ENCODE measurements around the gene KIAA1217.
"Not testable (repeated sequence)": the region's sequence is repeated elsewhere in the genome, so short reads cannot be mapped to it uniquely, and the experiment has no call there.

KIAA1217 gene

GRCh38 chr10:24479806-24480205 is 270.9 kb downstream of the KIAA1217 start:
- H2BK120ac ChIP-seq (ENCODE audit: insufficient read depth, low read length, poor library complexity) = no peak overlapping the region
- H3K79me2 ChIP-seq (ENCODE audit: control insufficient read depth, insufficient read depth, low read length, poor library complexity) = no peaks in the 10 kb centered on the region
- peaks cover 2% of the 10 kb centered on the region for H3K79me1 ChIP-seq (ENCODE audit: low read length)
- WGBS (ENCODE audit: extremely low coverage, insufficient coverage, insufficient read length) = no CpG with 5 or more reads among the region's 4 CpGs
- H2BK12ac ChIP-seq (ENCODE audit: low read length) = no peak overlapping the region
- no peak overlapping the region for H4K8ac ChIP-seq (ENCODE audit: low read depth, low read length)
- no peak overlapping the region for H3K9ac ChIP-seq (ENCODE audit: low read length)
- no peak overlapping the region for H3K4me3 ChIP-seq (ENCODE audit: low read depth, low read length)
- no peak for DNase-seq
- H4K12ac ChIP-seq (ENCODE audit: low read depth, low read length) = no peak overlapping the region
- no peak overlapping the region for H3K4ac ChIP-seq (ENCODE audit: low read depth, low read length)
- H3K14ac ChIP-seq (ENCODE audit: low read length) = no peak overlapping the region
- H2AFZ ChIP-seq (ENCODE audit: insufficient read depth, low read length, poor library complexity) = no peak overlapping the region
- no peak overlapping the region for H2BK5ac ChIP-seq (ENCODE audit: low read depth, low read length, poor library complexity)
- no peak overlapping the region for H4K91ac ChIP-seq (ENCODE audit: low read depth, low read length)
- no peak overlapping the region for H2AK5ac ChIP-seq (ENCODE audit: low read length)
- H3K4me2 ChIP-seq (ENCODE audit: low read length) = no peak overlapping the region
- H3K23ac ChIP-seq (ENCODE audit: low read length) = no peak overlapping the region
- no peaks in the 10 kb centered on the region for H3K9me3 ChIP-seq (ENCODE audit: insufficient read depth, low read depth, low read length)
- no peak overlapping the region for H3K27ac ChIP-seq (ENCODE audit: low read depth, low read length)
- peaks cover 8% of the 10 kb centered on the region in 2 experiments for H3K4me1 ChIP-seq (ENCODE audit: control insufficient read depth in 1 of 2, insufficient read depth in 2 of 2, low read length in 2 of 2)
- no peaks in the 10 kb centered on the region for H3K27me3 ChIP-seq (ENCODE audit: insufficient read depth, low read length)
- no peak overlapping the region for H3K18ac ChIP-seq (ENCODE audit: low read length)
- H3K36me3 ChIP-seq (ENCODE audit: control insufficient read depth in 1 of 2, insufficient read depth in 2 of 2, low read length in 2 of 2) = peaks cover 4 to 16% of the 10 kb centered on the region in 2 experiments

DNA sequence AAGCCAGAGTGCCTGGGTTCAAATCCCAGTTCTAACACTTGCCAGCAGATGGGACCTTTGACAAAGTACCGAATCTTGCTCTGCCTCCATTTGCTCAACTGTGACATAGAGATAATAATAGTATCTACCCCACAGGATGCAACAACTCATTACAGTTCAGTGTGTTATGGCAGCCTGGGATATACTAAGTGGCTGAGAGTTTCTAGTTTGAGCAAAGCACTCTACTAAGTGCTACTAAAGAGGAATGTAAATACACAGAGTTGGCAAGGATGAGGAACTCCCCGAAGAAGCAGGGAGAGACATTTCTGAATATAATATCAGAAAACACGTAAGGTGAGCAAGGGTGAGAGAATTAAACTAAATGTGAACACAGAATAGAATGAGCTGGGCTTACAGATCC is 271.5 kb downstream of the KIAA1217 start:
- WGBS (ENCODE audit: extremely low coverage, insufficient coverage, insufficient read length) = no CpG with 5 or more reads among the region's 3 CpGs

GRCh38 chr10:24481241-24481640 is 272.3 kb downstream of the KIAA1217 start:
- no peak overlapping the region for H2BK5ac ChIP-seq (ENCODE audit: low read depth, low read length, poor library complexity)
- H3K9ac ChIP-seq (ENCODE audit: low read length) = no peak overlapping the region
- no peak overlapping the region for H4K12ac ChIP-seq (ENCODE audit: low read depth, low read length)
- H3K27ac ChIP-seq (ENCODE audit: low read depth, low read length) = no peak overlapping the region
- H4K91ac ChIP-seq (ENCODE audit: low read depth, low read length) = no peak overlapping the region
- no peak overlapping the region for H3K14ac ChIP-seq (ENCODE audit: low read length)
- peaks cover 13 to 24% of the 10 kb centered on the region in 2 experiments for H3K36me3 ChIP-seq (ENCODE audit: control insufficient read depth in 1 of 2, insufficient read depth in 2 of 2, low read length in 2 of 2)
- H3K23ac ChIP-seq (ENCODE audit: low read length) = no peak overlapping the region
- DNase-seq = no peak
- no CpG with 5 or more reads among the region's 6 CpGs for WGBS (ENCODE audit: extremely low coverage, insufficient coverage, insufficient read length)
- H3K4me2 ChIP-seq (ENCODE audit: low read length) = no peak overlapping the region
- H2BK12ac ChIP-seq (ENCODE audit: low read length) = no peak overlapping the region
- H4K8ac ChIP-seq (ENCODE audit: low read depth, low read length) = no peak overlapping the region
- no peak overlapping the region for H3K18ac ChIP-seq (ENCODE audit: low read length)
- no peaks in the 10 kb centered on the region for H3K79me2 ChIP-seq (ENCODE audit: control insufficient read depth, insufficient read depth, low read length, poor library complexity)
- no peak overlapping the region for H3K4me3 ChIP-seq (ENCODE audit: low read depth, low read length)
- H3K27me3 ChIP-seq (ENCODE audit: insufficient read depth, low read length) = no peaks in the 10 kb centered on the region
- no peaks in the 10 kb centered on the region for H3K9me3 ChIP-seq (ENCODE audit: insufficient read depth, low read depth, low read length)
- no peak overlapping the region for H2AK5ac ChIP-seq (ENCODE audit: low read length)
- H3K4ac ChIP-seq (ENCODE audit: low read depth, low read length) = no peak overlapping the region
- peaks cover 2% of the 10 kb centered on the region for H3K79me1 ChIP-seq (ENCODE audit: low read length)
- peaks cover 8% of the 10 kb centered on the region in 2 experiments for H3K4me1 ChIP-seq (ENCODE audit: control insufficient read depth in 1 of 2, insufficient read depth in 2 of 2, low read length in 2 of 2)
- no peak overlapping the region for H2BK120ac ChIP-seq (ENCODE audit: insufficient read depth, low read length, poor library complexity)
- H2AFZ ChIP-seq (ENCODE audit: insufficient read depth, low read length, poor library complexity) = no peak overlapping the region

More for the DNA sequence above, 271.5 kb downstream of the KIAA1217 start:
- Histone ChIP-seq H3K27me3 (ENCODE audit: insufficient read depth, low read length) (no peaks in the 10 kb centered on the region), H4K12ac (ENCODE audit: low read depth, low read length) (no peak overlapping the region), H3K14ac (ENCODE audit: low read length) (no peak overlapping the region), H2BK120ac (ENCODE audit: insufficient read depth, low read length, poor library complexity) (no peak overlapping the region), H2BK12ac (ENCODE audit: low read length) (no peak overlapping the region), H3K23ac (ENCODE audit: low read length) (no peak overlapping the region), H4K91ac (ENCODE audit: low read depth, low read length) (no peak overlapping the region), H3K27ac (ENCODE audit: low read depth, low read length) (no peak overlapping the region), H3K79me1 (ENCODE audit: low read length) (peaks cover 2% of the 10 kb centered on the region), H3K4ac (ENCODE audit: low read depth, low read length) (no peak overlapping the region), H3K4me1 (ENCODE audit: control insufficient read depth in 1 of 2, insufficient read depth in 2 of 2, low read length in 2 of 2) (peaks cover 8% of the 10 kb centered on the region in 2 experiments), H4K8ac (ENCODE audit: low read depth, low read length) (no peak overlapping the region), H2AK5ac (ENCODE audit: low read length) (no peak overlapping the region), H2BK5ac (ENCODE audit: low read depth, low read length, poor library complexity) (no peak overlapping the region), H3K9me3 (ENCODE audit: insufficient read depth, low read depth, low read length) (no peaks in the 10 kb centered on the region), H3K4me2 (ENCODE audit: low read length) (no peak overlapping the region), H3K9ac (ENCODE audit: low read length) (no peak overlapping the region), H3K4me3 (ENCODE audit: low read depth, low read length) (no peak overlapping the region), H3K36me3 (ENCODE audit: control insufficient read depth in 1 of 2, insufficient read depth in 2 of 2, low read length in 2 of 2) (peaks cover 8 to 21% of the 10 kb centered on the region in 2 experiments), H2AFZ (ENCODE audit: insufficient read depth, low read length, poor library complexity) (no peak overlapping the region), H3K18ac (ENCODE audit: low read length) (no peak overlapping the region), H3K79me2 (ENCODE audit: control insufficient read depth, insufficient read depth, low read length, poor library complexity) (no peaks in the 10 kb centered on the region)
- DNase-seq = no peak

GRCh38 chr10:24482713-24483112 is 273.8 kb downstream of the KIAA1217 start:
- H3K4ac ChIP-seq (ENCODE audit: low read depth, low read length); H3K9ac ChIP-seq (ENCODE audit: low read length); H3K27ac ChIP-seq (ENCODE audit: low read depth, low read length); H3K18ac ChIP-seq (ENCODE audit: low read length); H2BK5ac ChIP-seq (ENCODE audit: low read depth, low read length, poor library complexity); H4K8ac ChIP-seq (ENCODE audit: low read depth, low read length); H3K4me1 ChIP-seq (ENCODE audit: control insufficient read depth in 1 of 2, insufficient read depth in 2 of 2, low read length in 2 of 2); H2AK5ac ChIP-seq (ENCODE audit: low read length); H3K27me3 ChIP-seq (ENCODE audit: insufficient read depth, low read length); H4K12ac ChIP-seq (ENCODE audit: low read depth, low read length); H2BK120ac ChIP-seq (ENCODE audit: insufficient read depth, low read length, poor library complexity); H3K4me3 ChIP-seq (ENCODE audit: low read depth, low read length); H3K79me1 ChIP-seq (ENCODE audit: low read length); H3K9me3 ChIP-seq (ENCODE audit: insufficient read depth, low read depth, low read length); DNase-seq; H4K91ac ChIP-seq (ENCODE audit: low read depth, low read length); H2AFZ ChIP-seq (ENCODE audit: insufficient read depth, low read length, poor library complexity); H3K79me2 ChIP-seq (ENCODE audit: control insufficient read depth, insufficient read depth, low read length, poor library complexity); H3K14ac ChIP-seq (ENCODE audit: low read length); H3K23ac ChIP-seq (ENCODE audit: low read length); H3K4me2 ChIP-seq (ENCODE audit: low read length); H2BK12ac ChIP-seq (ENCODE audit: low read length): not testable (repeated sequence)
- H3K36me3 ChIP-seq (ENCODE audit: control insufficient read depth in 1 of 2, insufficient read depth in 2 of 2, low read length in 2 of 2) = peaks cover 18 to 30% of the 10 kb centered on the region in 2 experiments
